ENCODE results near the gene PARP2. TPM values are rescaled to one million over a fixed set of nuclear protein-coding genes. Genes with fewer than 3 reads are reported as not detected.
A peak's percentile ranks its signal among the peaks of the same experiment; 100 is the strongest.

The PARP2 gene
- 26.5 and 31.6 TPM in 2 replicates for total RNA-seq (2014; rRNA removed; shearing (Covaris generic))

DNA sequence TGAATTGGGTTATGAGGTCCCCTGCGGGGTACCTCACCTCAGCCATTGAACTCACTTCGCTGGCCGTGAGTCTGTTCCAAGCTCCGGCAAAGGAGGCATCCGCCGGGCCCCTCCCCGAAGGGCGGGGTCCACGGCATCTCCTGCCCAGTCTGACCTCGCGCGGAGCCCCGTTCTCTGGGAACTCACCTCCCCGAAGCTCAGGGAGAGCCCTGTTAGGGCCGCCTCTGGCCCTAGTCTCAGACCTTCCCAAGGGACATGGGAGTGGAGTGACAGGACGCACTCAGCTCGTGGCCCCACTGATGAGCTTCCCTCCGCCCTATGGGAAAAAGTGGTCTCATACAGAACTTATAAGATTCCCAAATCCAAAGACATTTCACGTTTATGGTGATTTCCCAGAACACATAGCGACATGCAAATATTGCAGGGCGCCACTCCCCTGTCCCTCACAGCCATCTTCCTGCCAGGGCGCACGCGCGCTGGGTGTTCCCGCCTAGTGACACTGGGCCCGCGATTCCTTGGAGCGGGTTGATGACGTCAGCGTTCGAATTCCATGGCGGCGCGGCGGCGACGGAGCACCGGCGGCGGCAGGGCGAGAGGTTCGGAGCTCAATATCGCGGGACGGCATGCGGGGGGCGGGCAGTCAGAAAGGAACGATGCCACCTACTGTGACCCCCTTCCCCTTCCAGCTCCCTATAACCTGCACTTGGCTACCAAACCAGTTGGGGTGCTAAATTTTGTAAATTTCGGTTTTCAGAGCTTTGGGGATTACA lies at the start of gene PARP2:
Gene PARP2 (plus strand): TSS at position 544 of the 770 bp plus-strand sequence. CDS start 7 bp downstream, at position 551.
- H3K36me3 ChIP-seq (replicated peaks; ENCODE audit: control insufficient read depth, insufficient read depth, low read length): peaks cover 12% of the 10 kb centered on the region
- no peaks in the 10 kb centered on the region for H3K27me3 ChIP-seq (ENCODE audit: control insufficient read depth, insufficient read depth, low read length)
- peak within 1 kb of the TSS; percentile 78 for H3K4me3 ChIP-seq (ENCODE audit: insufficient read depth, low read depth, low read length)
- DNase-seq: peak; percentile 96

DNA sequence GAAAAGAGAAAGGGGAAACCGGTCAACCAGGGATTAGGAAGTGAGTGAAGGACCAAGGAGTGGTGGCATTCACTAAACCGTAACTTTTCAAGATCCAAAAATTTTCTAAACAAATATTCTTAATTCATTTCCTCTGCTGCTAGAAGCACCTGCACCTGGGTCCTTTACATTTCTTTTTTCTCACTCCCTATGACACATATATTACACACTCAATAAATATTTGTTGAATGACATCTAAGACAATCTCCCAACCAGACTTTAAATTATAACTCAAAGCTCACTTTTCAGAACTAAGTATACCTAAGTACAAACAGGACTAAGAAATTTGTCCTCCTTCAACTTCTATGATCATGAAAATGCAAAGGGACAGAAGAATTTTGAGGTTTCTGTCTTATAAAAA lies 48.8 kb upstream of the PARP2 start:
- Histone ChIP-seq H3K27me3 (ENCODE audit: control insufficient read depth, insufficient read depth, low read length) (no peaks in the 10 kb centered on the region), H3K4me3 (ENCODE audit: insufficient read depth, low read depth, low read length) (no peak overlapping the region), H3K36me3 (replicated peaks; ENCODE audit: control insufficient read depth, insufficient read depth, low read length) (peaks cover 5% of the 10 kb centered on the region)
- DNase-seq: no peak

GRCh38 chr14:20295067-20295466 lies 48.4 kb upstream of the PARP2 start:
- no peak for DNase-seq
- Histone ChIP-seq H3K27me3 (ENCODE audit: control insufficient read depth, insufficient read depth, low read length) (no peaks in the 10 kb centered on the region), H3K4me3 (ENCODE audit: insufficient read depth, low read depth, low read length) (no peak overlapping the region), H3K36me3 (replicated peaks; ENCODE audit: control insufficient read depth, insufficient read depth, low read length) (peaks cover 5% of the 10 kb centered on the region)

GRCh38 chr14:20302042-20302755 lies 41.2 kb upstream of the PARP2 start:
- Histone ChIP-seq H3K27me3 (ENCODE audit: control insufficient read depth, insufficient read depth, low read length) (no peaks in the 10 kb centered on the region), H3K36me3 (replicated peaks; ENCODE audit: control insufficient read depth, insufficient read depth, low read length) (peaks cover 5% of the 10 kb centered on the region), H3K4me3 (ENCODE audit: insufficient read depth, low read depth, low read length) (no peak overlapping the region)
- DNase-seq: no peak

DNA sequence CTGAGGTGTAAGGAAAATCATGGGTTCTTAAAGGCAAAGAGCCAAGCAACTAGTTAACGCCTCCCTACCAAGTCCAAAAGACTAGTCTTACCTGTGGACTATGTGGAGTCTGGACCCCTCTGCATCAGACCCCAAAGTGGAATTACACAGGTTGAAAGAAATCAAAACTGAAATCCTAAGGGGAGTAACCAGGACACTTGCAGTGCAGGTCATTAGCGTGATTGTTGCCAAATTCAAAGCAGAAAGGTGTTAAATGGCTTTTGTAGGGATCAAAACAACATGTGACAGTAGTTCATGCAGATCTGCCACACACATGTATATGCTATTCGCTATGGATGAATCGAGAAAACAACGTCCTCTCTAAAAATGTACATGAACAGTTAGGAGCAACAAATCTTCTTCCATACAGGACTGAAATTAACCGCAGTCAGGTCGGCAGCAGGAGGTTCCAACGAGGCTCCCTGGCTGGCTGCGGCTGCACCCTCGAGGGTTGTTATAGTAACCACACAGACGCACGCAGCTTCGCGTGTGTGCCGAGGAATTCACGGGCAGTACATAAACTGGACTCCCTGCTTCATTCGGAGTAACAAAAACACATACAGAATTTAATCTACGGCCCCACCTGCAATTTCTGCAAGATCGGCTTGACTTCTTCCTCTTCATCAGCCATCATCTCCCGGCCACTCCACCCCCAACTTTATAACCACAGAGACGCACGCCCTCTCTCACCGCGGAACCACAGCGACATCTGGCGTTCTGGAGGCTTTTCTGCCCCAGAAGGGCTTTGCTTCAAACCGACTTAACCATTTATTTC lies 38.0 kb upstream of the PARP2 start, which contains the start of gene TTC5:
Gene TTC5 (minus strand): TSS at position 687 of the 814 bp plus-strand sequence. CDS start 14 bp downstream, at position 673.
- Histone ChIP-seq H3K36me3 (replicated peaks; ENCODE audit: control insufficient read depth, insufficient read depth, low read length) (peaks cover 4% of the 10 kb centered on the region), H3K27me3 (ENCODE audit: control insufficient read depth, insufficient read depth, low read length) (no peaks in the 10 kb centered on the region), H3K4me3 (ENCODE audit: insufficient read depth, low read depth, low read length) (peak within 1 kb of the TSS; percentile 65)
- peak; percentile 88 for DNase-seq

GRCh38 chr14:20306079-20306423 lies 37.4 kb upstream of the PARP2 start:
- Histone ChIP-seq H3K4me3 (ENCODE audit: insufficient read depth, low read depth, low read length) (no peak overlapping the region), H3K27me3 (ENCODE audit: control insufficient read depth, insufficient read depth, low read length) (no peaks in the 10 kb centered on the region), H3K36me3 (replicated peaks; ENCODE audit: control insufficient read depth, insufficient read depth, low read length) (peaks cover 4% of the 10 kb centered on the region)
- no peak for DNase-seq

DNA sequence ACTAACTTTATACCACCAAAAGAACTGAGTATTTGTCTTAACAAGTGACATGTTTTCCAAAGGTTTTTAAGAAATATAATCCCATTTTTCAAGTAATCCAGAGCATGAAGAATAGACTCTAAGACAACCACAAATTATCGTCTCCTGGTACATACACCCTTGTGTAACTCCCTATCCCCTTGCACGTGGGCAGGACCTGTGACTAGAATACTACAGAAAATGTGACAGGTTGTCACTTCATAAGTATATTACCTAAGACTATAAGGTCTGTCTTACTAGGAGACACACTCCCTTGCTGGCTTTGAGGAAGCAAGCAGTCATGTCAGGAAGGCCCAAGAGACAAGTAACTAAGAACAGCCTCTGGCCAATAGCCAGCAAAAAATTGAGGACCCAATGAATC lies 29.4 kb upstream of the PARP2 start:
- peaks cover 37% of the 10 kb centered on the region for H3K36me3 ChIP-seq (replicated peaks; ENCODE audit: control insufficient read depth, insufficient read depth, low read length)
- DNase-seq: no peak
- H3K27me3 ChIP-seq (ENCODE audit: control insufficient read depth, insufficient read depth, low read length): no peaks in the 10 kb centered on the region
- H3K4me3 ChIP-seq (ENCODE audit: insufficient read depth, low read depth, low read length): no peak overlapping the region

GRCh38 chr14:20317720-20318119 lies 25.7 kb upstream of the PARP2 start:
- Histone ChIP-seq H3K36me3 (replicated peaks; ENCODE audit: control insufficient read depth, insufficient read depth, low read length) (peaks cover 34% of the 10 kb centered on the region), H3K4me3 (ENCODE audit: insufficient read depth, low read depth, low read length) (no peak overlapping the region), H3K27me3 (ENCODE audit: control insufficient read depth, insufficient read depth, low read length) (no peaks in the 10 kb centered on the region)
- peak; percentile 15 for DNase-seq

GRCh38 chr14:20327005-20327869 lies 16.2 kb upstream of the PARP2 start:
- Histone ChIP-seq H3K27me3 (ENCODE audit: control insufficient read depth, insufficient read depth, low read length) (no peaks in the 10 kb centered on the region), H3K36me3 (replicated peaks; ENCODE audit: control insufficient read depth, insufficient read depth, low read length) (peaks cover 32% of the 10 kb centered on the region), H3K4me3 (ENCODE audit: insufficient read depth, low read depth, low read length) (no peak overlapping the region)
- peak; percentile 54 for DNase-seq

DNA sequence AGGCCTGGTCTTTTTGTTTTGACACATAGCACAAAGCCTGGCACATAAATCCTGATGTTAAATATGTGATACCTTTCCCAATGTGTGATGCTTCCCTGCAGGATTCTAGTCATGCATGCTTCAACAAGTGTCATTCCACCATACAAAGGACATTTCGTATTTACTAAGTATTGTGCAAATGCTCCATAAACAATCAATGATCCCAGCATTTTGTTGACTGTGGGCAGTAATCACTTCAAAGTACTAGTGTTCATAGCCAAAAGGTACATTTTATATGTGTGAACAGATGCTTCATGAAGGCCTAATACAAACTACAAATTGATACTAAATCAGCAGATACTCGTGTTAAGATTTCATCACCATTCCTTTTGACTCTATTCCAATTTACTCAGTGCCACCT lies 14.7 kb upstream of the PARP2 start:
- Histone ChIP-seq H3K36me3 (replicated peaks; ENCODE audit: control insufficient read depth, insufficient read depth, low read length) (peaks cover 31% of the 10 kb centered on the region), H3K27me3 (ENCODE audit: control insufficient read depth, insufficient read depth, low read length) (no peaks in the 10 kb centered on the region), H3K4me3 (ENCODE audit: insufficient read depth, low read depth, low read length) (no peak overlapping the region)
- DNase-seq: no peak

DNA sequence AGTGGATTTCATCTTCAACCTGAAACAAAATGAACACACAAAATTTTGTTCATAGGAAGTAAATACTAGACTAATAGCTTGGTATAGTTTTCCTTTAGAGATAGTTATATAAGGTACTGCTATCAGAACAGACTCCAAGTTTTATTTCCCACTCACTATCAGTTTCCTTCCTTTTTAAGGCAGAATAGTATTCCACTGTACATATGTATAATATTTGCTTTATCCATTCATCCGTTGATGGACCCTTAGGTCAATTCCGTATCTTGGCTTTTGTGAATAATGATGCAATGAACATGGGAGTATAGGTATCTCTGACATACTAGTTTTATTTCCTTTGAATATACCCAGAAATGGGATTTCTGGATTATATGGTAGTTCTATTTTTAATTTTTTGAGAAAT lies 14.1 kb upstream of the PARP2 start:
- peaks cover 30% of the 10 kb centered on the region for H3K36me3 ChIP-seq (replicated peaks; ENCODE audit: control insufficient read depth, insufficient read depth, low read length)
- H3K27me3 ChIP-seq (ENCODE audit: control insufficient read depth, insufficient read depth, low read length): no peaks in the 10 kb centered on the region
- no peak overlapping the region for H3K4me3 ChIP-seq (ENCODE audit: insufficient read depth, low read depth, low read length)
- no peak for DNase-seq

- H3K27me3 ChIP-seq (ENCODE audit: control insufficient read depth, insufficient read depth, low read length): no peaks in the 10 kb centered on the region
- no peak overlapping the region for H3K4me3 ChIP-seq (ENCODE audit: insufficient read depth, low read depth, low read length)
- DNase-seq: no peak
- H3K36me3 ChIP-seq (replicated peaks; ENCODE audit: control insufficient read depth, insufficient read depth, low read length): peaks cover 20% of the 10 kb centered on the region
Observed at GRCh38 chr14:20331053-20331613, 12.3 kb upstream of the PARP2 start.

GRCh38 chr14:20332431-20332787 lies 11.0 kb upstream of the PARP2 start:
- Histone ChIP-seq H3K27me3 (ENCODE audit: control insufficient read depth, insufficient read depth, low read length) (no peaks in the 10 kb centered on the region), H3K4me3 (ENCODE audit: insufficient read depth, low read depth, low read length) (peak overlapping the region; percentile 71), H3K36me3 (replicated peaks; ENCODE audit: control insufficient read depth, insufficient read depth, low read length) (peaks cover 10% of the 10 kb centered on the region)
- no peak for DNase-seq

Data from H7 (cell line).